Keratinocyte (primary cell): ENCODE results near the gene TAL2. TPM values are rescaled to one million over a fixed set of nuclear protein-coding genes. Genes with fewer than 3 reads are reported as not detected.

Experiments
- DNase-seq: peaks from one replicate; pipeline ENCODE4 v3.0.0-alpha.2; 2011; ENCODE audit warnings: low read depth, missing footprints, low spot score
- FAIRE-seq: peaks from 2 replicates; lab custom pipeline; 2011; peaks lifted over from hg19 to GRCh38; lab: Jason Lieb, UNC
- H2AFZ ChIP-seq: 2 replicates; pipeline ENCODE4 v1.6.0; 2012; ENCODE audit warnings: low read length, control low read depth, inconsistent platforms; ENCODE audit not compliant: control insufficient read depth
- H3K27ac ChIP-seq: 2 replicates; pipeline ENCODE4 v1.5.1; 2011; ENCODE audit warnings: low read length; ENCODE audit not compliant: control insufficient read depth, insufficient read depth
- H3K27me3 ChIP-seq: 3 replicates; pipeline ENCODE4 v1.6.0; 2011; ENCODE audit warnings: low read length; ENCODE audit not compliant: control insufficient read depth, insufficient read depth; ENCODE audit errors: extremely low read depth
- H3K36me3 ChIP-seq, 2 experiments: 2 replicates in 1 of 2; 3 replicates in 1 of 2; pipeline ENCODE4 v1.5.1; 2011; ENCODE audit warnings: low read length in 2 of 2, mild to moderate bottlenecking in 1 of 2; ENCODE audit not compliant: control insufficient read depth in 2 of 2, insufficient read depth in 2 of 2; ENCODE audit errors: extremely low read depth in 1 of 2
- H3K4me1 ChIP-seq: 3 replicates; pipeline ENCODE4 v1.5.1; 2011; ENCODE audit warnings: low read length; ENCODE audit not compliant: control insufficient read depth, insufficient read depth; ENCODE audit errors: extremely low read depth
- H3K4me2 ChIP-seq: 3 replicates; pipeline ENCODE4 v1.6.0; 2011; ENCODE audit warnings: low read depth, low read length; ENCODE audit not compliant: control insufficient read depth, insufficient read depth; ENCODE audit errors: extremely low read depth
- H3K4me3 ChIP-seq, 3 experiments: fragments of 200-600 bp in 1 of 3; sonication (generic) in 1 of 3; 2 replicates in 2 of 3; 3 replicates in 1 of 3; pipeline ENCODE4 v1.5.1; 2011 to 2016; ENCODE audit warnings: low read length in 3 of 3, mild to moderate bottlenecking in 3 of 3, control low read depth in 2 of 3, inconsistent platforms in 1 of 3, low read depth in 1 of 3, mixed read lengths in 1 of 3, mixed run types in 1 of 3, moderate library complexity in 1 of 3; ENCODE audit not compliant: control insufficient read depth in 2 of 3, insufficient read depth in 2 of 3; ENCODE audit errors: extremely low read depth in 1 of 3
- H3K79me2 ChIP-seq: 2 replicates; pipeline ENCODE4 v1.6.0; 2012; ENCODE audit warnings: low read length; ENCODE audit not compliant: control insufficient read depth, insufficient read depth
- H3K9ac ChIP-seq: 3 replicates; pipeline ENCODE4 v1.6.0; 2011; ENCODE audit warnings: low read length; ENCODE audit not compliant: control insufficient read depth, insufficient read depth; ENCODE audit errors: extremely low read depth
- H3K9me1 ChIP-seq: 3 replicates; pipeline ENCODE4 v1.6.0; 2011; ENCODE audit warnings: low read length; ENCODE audit not compliant: control insufficient read depth, insufficient read depth; ENCODE audit errors: extremely low read depth
- H3K9me3 ChIP-seq: 2 replicates; pipeline ENCODE4 v1.5.1; 2012; ENCODE audit warnings: low read depth, low read length; ENCODE audit not compliant: control insufficient read depth
- H4K20me1 ChIP-seq: 3 replicates; pipeline ENCODE4 v1.6.0; 2011; ENCODE audit warnings: low read length; ENCODE audit not compliant: control insufficient read depth, insufficient read depth; ENCODE audit errors: extremely low read depth
- CTCF ChIP-seq, 3 experiments: IDR thresholded peaks in 1 of 3; conservative IDR thresholded peaks in 1 of 3; optimal IDR thresholded peaks in 1 of 3; 2 replicates in 2 of 3; 3 replicates in 1 of 3; pipeline versions ENCODE3 to v1.5.1; 2011; ENCODE audit warnings: low read length in 3 of 3, mild to moderate bottlenecking in 3 of 3, moderate library complexity in 2 of 3, control low read depth in 1 of 3, inconsistent platforms in 1 of 3; ENCODE audit not compliant: insufficient read depth in 2 of 3; ENCODE audit errors: extremely low read depth in 1 of 3
- EZH2 ChIP-seq: IDR thresholded peaks from one replicate; pipeline ENCODE4 v1.6.1; 2012; ENCODE audit warnings: inconsistent platforms, mild to moderate bottlenecking, low read length, moderate library complexity
- dilution Hi-C: fragments of 300-500 bp; cut with MboI; formaldehyde crosslinking; loops from one replicate; pipeline ENCODE4 v1.7.0; 2020; ENCODE audit warnings: low sequenced_read_pairs; ENCODE audit not compliant: extremely low pct_ligation_motif_present
- polyA plus RNA-seq, 5 experiments: library from polyadenylated mRNA; depleted of rRNA in 3 of 5; stranded (reverse) in 3 of 5; stranded (forward) in 1 of 5; unstranded in 1 of 5; fragments of >200 nt; gene quantifications; 1 replicate in 1 of 5; 2 replicates in 3 of 5; 3 replicates in 1 of 5; pipeline versions ENCODE4 v1.2.1 to v1.2.3, GENCODE V29; 2011 to 2012; ENCODE audit warnings: missing spikeins in 2 of 5, low read depth in 1 of 5, low replicate concordance in 1 of 5

Gene TAL2
- polyA plus RNA-seq, 1 donor (not counting 4 experiments of a cell fraction or from before 2014, with no cell fraction given) = not detected

- Histone ChIP-seq H3K9me1 (no peaks in the 10 kb centered on the region), H3K36me3 (no peaks in the 10 kb centered on the region), H3K4me1 (no peaks in the 10 kb centered on the region), H3K4me2 (no peak overlapping the region), H3K4me3 (no peak overlapping the region), H4K20me1 (no peaks in the 10 kb centered on the region), H3K79me2 (no peaks in the 10 kb centered on the region), H3K27ac (no peak overlapping the region), H2AFZ (no peak overlapping the region), H3K9me3 (no peaks in the 10 kb centered on the region), H3K27me3 (no peaks in the 10 kb centered on the region), H3K9ac (no peak overlapping the region)
- FAIRE-seq (no peak), DNase-seq (no peak)
- TF ChIP-seq CTCF (optimal IDR thresholded peaks at IDR 0.05 in 1 of 3, IDR thresholded peaks at IDR 0.05 in 1 of 3, conservative IDR thresholded peaks at IDR 0.05 in 1 of 3; ENCODE audit: extremely low read depth in 1 of 3, insufficient read depth in 2 of 3, low read length in 3 of 3) (no peak), EZH2 (no peak)
- dilution Hi-C loops = no loop called here
Measured at GRCh38 chr9:105643795-105644194, 18.5 kb upstream of the TAL2 start.

- Histone ChIP-seq H4K20me1 (no peaks in the 10 kb centered on the region), H3K4me3 (no peak overlapping the region), H3K79me2 (no peaks in the 10 kb centered on the region), H3K4me2 (no peak overlapping the region), H3K9ac (no peak overlapping the region), H3K9me1 (no peaks in the 10 kb centered on the region), H3K9me3 (no peaks in the 10 kb centered on the region), H2AFZ (no peak overlapping the region), H3K27me3 (no peaks in the 10 kb centered on the region), H3K4me1 (no peaks in the 10 kb centered on the region), H3K27ac (no peak overlapping the region), H3K36me3 (no peaks in the 10 kb centered on the region)
- DNase-seq (no peak), FAIRE-seq (no peak)
- dilution Hi-C loops = no loop called here
- TF ChIP-seq EZH2 (no peak), CTCF (optimal IDR thresholded peaks at IDR 0.05 in 1 of 3, IDR thresholded peaks at IDR 0.05 in 1 of 3, conservative IDR thresholded peaks at IDR 0.05 in 1 of 3; ENCODE audit: extremely low read depth in 1 of 3, insufficient read depth in 2 of 3, low read length in 3 of 3) (no peak)
Measured at GRCh38 chr9:105646879-105647594, 15.2 kb upstream of the TAL2 start.
